Neural cell (in vitro differentiated cells): ENCODE data around the gene DEFB131B.
"Not testable (repeated sequence)": the region's sequence is repeated elsewhere in the genome, so short reads cannot be mapped to it uniquely, and the experiment has no call there.

Source experiments
- CTCF ChIP-seq: fragments of 450-650 bp; IDR thresholded peaks from 2 replicates; pipeline ENCODE4 v1.5.1; 2014; ENCODE audit warnings: antibody characterized with exemption, mild to moderate bottlenecking, moderate library complexity; ENCODE audit not compliant: poor library complexity, severe bottlenecking
- EP300 ChIP-seq: fragments of 450-650 bp; conservative IDR thresholded peaks from 2 replicates; pipeline ENCODE4 v1.6.1; 2014; ENCODE audit warnings: antibody characterized with exemption, mild to moderate bottlenecking, moderate library complexity; ENCODE audit not compliant: poor library complexity, severe bottlenecking
- EZH2 ChIP-seq: fragments of 200-600, 300-800 bp; shearing (Covaris generic), sonication (generic); IDR thresholded peaks from 2 replicates; pipeline ENCODE4 v1.6.1; 2014; ENCODE audit warnings: antibody characterized with exemption, low read length, borderline replicate concordance, mild to moderate bottlenecking; ENCODE audit not compliant: insufficient read depth, poor library complexity, severe bottlenecking
- MXI1 ChIP-seq: fragments of 450-650 bp; conservative IDR thresholded peaks from 2 replicates; pipeline ENCODE4 v1.6.1; 2014; ENCODE audit warnings: antibody characterized with exemption, mild to moderate bottlenecking; ENCODE audit not compliant: poor library complexity, severe bottlenecking
- POLR2AphosphoS5 ChIP-seq: IDR thresholded peaks from 2 replicates; pipeline ENCODE4 v1.6.1; 2012
- RAD21 ChIP-seq: fragments of 450-650 bp; conservative IDR thresholded peaks from 2 replicates; pipeline ENCODE4 v1.6.1; 2014; ENCODE audit warnings: antibody characterized with exemption, mild to moderate bottlenecking, moderate library complexity
- REST ChIP-seq: IDR thresholded peaks from 2 replicates; pipeline ENCODE4 v1.6.1; 2012; ENCODE audit warnings: borderline replicate concordance
- SMC3 ChIP-seq: fragments of 450-650 bp; conservative IDR thresholded peaks from 2 replicates; pipeline ENCODE4 v1.6.1; 2014; ENCODE audit warnings: antibody characterized with exemption, mild to moderate bottlenecking, moderate library complexity; ENCODE audit not compliant: poor library complexity
- TAF1 ChIP-seq: IDR thresholded peaks from 2 replicates; pipeline ENCODE4 v1.6.1; 2012; ENCODE audit warnings: low read depth

- not testable (repeated sequence) for TF ChIP-seq CTCF, EZH2, REST, MXI1, EP300, TAF1, POLR2AphosphoS5, RAD21, SMC3
These were observed 2.0 kb upstream of the DEFB131B start for GRCh38 chr11:71876262-71876661.
